ENCODE data around the gene PANK2.
"Not testable (repeated sequence)": the region's sequence is repeated elsewhere in the genome, so short reads cannot be mapped to it uniquely, and the experiment has no call there.

- TF ChIP-seq CTCF, POLR2A (IDR thresholded peaks at IDR 0.05): not testable (repeated sequence)
Measured at GRCh38 chr20:3906744-3907721, 17.8 kb downstream of the PANK2 start.

Measured in Peyer's patch (tissue), 4 donors.